Measurements from ENCODE around the gene PPP3CA. TPM values are rescaled to one million over a fixed set of nuclear protein-coding genes. Genes with fewer than 3 reads are reported as not detected.

Gene PPP3CA
- total and polyA plus RNA-seq, 2 experiments from 2014 or later = 27.0 to 45.2 TPM

DNA sequence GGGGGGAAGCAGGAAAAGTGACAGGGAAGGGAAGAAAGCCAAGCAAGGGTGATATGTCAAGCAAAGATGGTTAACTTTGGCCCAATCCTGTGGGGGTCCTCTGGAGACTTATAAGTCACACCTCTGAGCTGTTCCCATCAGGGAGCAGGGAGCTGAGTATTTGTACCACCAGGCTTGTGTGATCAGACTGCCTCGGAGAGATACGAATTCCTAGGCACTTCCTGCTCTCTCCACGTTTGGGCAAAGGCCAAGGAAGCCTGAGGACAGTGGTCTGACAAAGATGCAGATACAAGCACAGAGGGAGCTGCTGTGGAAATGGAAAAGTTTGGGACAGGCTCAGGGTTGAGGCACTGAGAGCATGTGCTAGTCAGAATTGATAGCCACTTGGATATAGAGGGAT is 10.4 kb upstream of the PPP3CA start (continued):
- TF ChIP-seq CREB1 (CRISPR knock-in tag; IDR thresholded peaks at IDR 0.05; ENCODE audit: low read depth) = no peak
- no peak for TF ChIP-seq ZNF331 (CRISPR knock-in tag; IDR thresholded peaks at IDR 0.05; ENCODE audit: low read depth)
- TF ChIP-seq, protein P1, sequence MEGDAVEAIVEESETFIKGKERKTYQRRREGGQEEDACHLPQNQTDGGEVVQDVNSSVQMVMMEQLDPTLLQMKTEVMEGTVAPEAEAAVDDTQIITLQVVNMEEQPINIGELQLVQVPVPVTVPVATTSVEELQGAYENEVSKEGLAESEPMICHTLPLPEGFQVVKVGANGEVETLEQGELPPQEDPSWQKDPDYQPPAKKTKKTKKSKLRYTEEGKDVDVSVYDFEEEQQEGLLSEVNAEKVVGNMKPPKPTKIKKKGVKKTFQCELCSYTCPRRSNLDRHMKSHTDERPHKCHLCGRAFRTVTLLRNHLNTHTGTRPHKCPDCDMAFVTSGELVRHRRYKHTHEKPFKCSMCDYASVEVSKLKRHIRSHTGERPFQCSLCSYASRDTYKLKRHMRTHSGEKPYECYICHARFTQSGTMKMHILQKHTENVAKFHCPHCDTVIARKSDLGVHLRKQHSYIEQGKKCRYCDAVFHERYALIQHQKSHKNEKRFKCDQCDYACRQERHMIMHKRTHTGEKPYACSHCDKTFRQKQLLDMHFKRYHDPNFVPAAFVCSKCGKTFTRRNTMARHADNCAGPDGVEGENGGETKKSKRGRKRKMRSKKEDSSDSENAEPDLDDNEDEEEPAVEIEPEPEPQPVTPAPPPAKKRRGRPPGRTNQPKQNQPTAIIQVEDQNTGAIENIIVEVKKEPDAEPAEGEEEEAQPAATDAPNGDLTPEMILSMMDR (conservative IDR thresholded peaks at IDR 0.05; ENCODE audit: low read depth in 2 of 2) = no peak

DNA sequence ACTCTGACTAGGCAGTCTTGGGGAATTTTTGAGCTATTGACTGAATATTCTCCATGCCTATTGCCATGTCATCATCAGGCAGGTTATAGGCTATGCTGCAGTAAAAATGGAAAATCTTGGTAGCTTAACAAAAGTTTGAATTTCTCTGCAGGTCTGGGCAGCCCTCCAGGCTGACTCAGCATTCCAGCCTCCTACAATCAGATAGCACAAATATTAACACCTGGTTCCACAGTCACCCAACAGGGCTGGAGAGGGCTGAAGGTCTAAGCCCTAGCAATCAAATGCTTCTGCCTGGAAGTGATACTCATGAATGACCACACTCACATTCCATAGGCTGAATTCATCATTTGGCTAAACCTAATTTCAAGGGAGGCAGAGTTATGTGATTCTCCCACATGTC is 9.6 kb upstream of the PPP3CA start:
- H3K36me3 Mint-ChIP-seq (ENCODE audit: low read depth) = no peaks in the 10 kb centered on the region
- Histone ChIP-seq H3K4me3 (no peak overlapping the region), H4K20me1 (replicated peaks; ENCODE audit: insufficient read depth) (no peaks in the 10 kb centered on the region), H3K79me2 (replicated peaks; ENCODE audit: insufficient read depth) (no peaks in the 10 kb centered on the region), H2AFZ (no peak overlapping the region), H3K4me2 (no peak overlapping the region), H3K9me2 (ENCODE audit: insufficient read depth) (no peaks in the 10 kb centered on the region), H3K36me3 (ENCODE audit: insufficient read depth) (no peaks in the 10 kb centered on the region), H3K4me1 (ENCODE audit: insufficient read depth) (no peaks in the 10 kb centered on the region), H3F3A (replicated peaks; ENCODE audit: low read depth) (no peaks in the 10 kb centered on the region), H3K27me3 (ENCODE audit: insufficient read depth) (no peaks in the 10 kb centered on the region), H3K27ac (ENCODE audit: low read depth) (no peak overlapping the region)
- no peak for ATAC-seq
- H3K4me3 Mint-ChIP-seq = no peak overlapping the region
- H3K27me3 Mint-ChIP-seq (ENCODE audit: insufficient read depth, low read depth, poor library complexity) = no peaks in the 10 kb centered on the region
- no peak overlapping the region for H3K27ac Mint-ChIP-seq
- DNase-seq (ENCODE audit: low spot score) = no peak
- peaks cover 7% of the 10 kb centered on the region; the same call in 2 of the 3 replicates for H3K4me1 Mint-ChIP-seq
- no peaks in the 10 kb centered on the region; the same call in 2 of the 3 replicates for H3K9me3 Mint-ChIP-seq
- TF ChIP-seq, protein P2, sequence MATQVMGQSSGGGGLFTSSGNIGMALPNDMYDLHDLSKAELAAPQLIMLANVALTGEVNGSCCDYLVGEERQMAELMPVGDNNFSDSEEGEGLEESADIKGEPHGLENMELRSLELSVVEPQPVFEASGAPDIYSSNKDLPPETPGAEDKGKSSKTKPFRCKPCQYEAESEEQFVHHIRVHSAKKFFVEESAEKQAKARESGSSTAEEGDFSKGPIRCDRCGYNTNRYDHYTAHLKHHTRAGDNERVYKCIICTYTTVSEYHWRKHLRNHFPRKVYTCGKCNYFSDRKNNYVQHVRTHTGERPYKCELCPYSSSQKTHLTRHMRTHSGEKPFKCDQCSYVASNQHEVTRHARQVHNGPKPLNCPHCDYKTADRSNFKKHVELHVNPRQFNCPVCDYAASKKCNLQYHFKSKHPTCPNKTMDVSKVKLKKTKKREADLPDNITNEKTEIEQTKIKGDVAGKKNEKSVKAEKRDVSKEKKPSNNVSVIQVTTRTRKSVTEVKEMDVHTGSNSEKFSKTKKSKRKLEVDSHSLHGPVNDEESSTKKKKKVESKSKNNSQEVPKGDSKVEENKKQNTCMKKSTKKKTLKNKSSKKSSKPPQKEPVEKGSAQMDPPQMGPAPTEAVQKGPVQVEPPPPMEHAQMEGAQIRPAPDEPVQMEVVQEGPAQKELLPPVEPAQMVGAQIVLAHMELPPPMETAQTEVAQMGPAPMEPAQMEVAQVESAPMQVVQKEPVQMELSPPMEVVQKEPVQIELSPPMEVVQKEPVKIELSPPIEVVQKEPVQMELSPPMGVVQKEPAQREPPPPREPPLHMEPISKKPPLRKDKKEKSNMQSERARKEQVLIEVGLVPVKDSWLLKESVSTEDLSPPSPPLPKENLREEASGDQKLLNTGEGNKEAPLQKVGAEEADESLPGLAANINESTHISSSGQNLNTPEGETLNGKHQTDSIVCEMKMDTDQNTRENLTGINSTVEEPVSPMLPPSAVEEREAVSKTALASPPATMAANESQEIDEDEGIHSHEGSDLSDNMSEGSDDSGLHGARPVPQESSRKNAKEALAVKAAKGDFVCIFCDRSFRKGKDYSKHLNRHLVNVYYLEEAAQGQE (IDR thresholded peaks at IDR 0.05; ENCODE audit: unreplicated experiment) = no peak
- TF ChIP-seq CREB1 (CRISPR knock-in tag; IDR thresholded peaks at IDR 0.05; ENCODE audit: low read depth) (no peak), EZH2 (IDR thresholded peaks at IDR 0.05; ENCODE audit: low read depth, unreplicated experiment) (no peak), JUNB (IDR thresholded peaks at IDR 0.05; ENCODE audit: unreplicated experiment) (no peak), EZH2phosphoT487 (IDR thresholded peaks at IDR 0.05; ENCODE audit: unreplicated experiment) (no peak), STAT1 (IDR thresholded peaks at IDR 0.05; ENCODE audit: unreplicated experiment) (no peak), ZNF331 (CRISPR knock-in tag; IDR thresholded peaks at IDR 0.05; ENCODE audit: low read depth) (no peak)
- TF ChIP-seq, protein P1 (conservative IDR thresholded peaks at IDR 0.05; ENCODE audit: low read depth in 2 of 2) = no peak
- TF ChIP-seq, protein P3, sequence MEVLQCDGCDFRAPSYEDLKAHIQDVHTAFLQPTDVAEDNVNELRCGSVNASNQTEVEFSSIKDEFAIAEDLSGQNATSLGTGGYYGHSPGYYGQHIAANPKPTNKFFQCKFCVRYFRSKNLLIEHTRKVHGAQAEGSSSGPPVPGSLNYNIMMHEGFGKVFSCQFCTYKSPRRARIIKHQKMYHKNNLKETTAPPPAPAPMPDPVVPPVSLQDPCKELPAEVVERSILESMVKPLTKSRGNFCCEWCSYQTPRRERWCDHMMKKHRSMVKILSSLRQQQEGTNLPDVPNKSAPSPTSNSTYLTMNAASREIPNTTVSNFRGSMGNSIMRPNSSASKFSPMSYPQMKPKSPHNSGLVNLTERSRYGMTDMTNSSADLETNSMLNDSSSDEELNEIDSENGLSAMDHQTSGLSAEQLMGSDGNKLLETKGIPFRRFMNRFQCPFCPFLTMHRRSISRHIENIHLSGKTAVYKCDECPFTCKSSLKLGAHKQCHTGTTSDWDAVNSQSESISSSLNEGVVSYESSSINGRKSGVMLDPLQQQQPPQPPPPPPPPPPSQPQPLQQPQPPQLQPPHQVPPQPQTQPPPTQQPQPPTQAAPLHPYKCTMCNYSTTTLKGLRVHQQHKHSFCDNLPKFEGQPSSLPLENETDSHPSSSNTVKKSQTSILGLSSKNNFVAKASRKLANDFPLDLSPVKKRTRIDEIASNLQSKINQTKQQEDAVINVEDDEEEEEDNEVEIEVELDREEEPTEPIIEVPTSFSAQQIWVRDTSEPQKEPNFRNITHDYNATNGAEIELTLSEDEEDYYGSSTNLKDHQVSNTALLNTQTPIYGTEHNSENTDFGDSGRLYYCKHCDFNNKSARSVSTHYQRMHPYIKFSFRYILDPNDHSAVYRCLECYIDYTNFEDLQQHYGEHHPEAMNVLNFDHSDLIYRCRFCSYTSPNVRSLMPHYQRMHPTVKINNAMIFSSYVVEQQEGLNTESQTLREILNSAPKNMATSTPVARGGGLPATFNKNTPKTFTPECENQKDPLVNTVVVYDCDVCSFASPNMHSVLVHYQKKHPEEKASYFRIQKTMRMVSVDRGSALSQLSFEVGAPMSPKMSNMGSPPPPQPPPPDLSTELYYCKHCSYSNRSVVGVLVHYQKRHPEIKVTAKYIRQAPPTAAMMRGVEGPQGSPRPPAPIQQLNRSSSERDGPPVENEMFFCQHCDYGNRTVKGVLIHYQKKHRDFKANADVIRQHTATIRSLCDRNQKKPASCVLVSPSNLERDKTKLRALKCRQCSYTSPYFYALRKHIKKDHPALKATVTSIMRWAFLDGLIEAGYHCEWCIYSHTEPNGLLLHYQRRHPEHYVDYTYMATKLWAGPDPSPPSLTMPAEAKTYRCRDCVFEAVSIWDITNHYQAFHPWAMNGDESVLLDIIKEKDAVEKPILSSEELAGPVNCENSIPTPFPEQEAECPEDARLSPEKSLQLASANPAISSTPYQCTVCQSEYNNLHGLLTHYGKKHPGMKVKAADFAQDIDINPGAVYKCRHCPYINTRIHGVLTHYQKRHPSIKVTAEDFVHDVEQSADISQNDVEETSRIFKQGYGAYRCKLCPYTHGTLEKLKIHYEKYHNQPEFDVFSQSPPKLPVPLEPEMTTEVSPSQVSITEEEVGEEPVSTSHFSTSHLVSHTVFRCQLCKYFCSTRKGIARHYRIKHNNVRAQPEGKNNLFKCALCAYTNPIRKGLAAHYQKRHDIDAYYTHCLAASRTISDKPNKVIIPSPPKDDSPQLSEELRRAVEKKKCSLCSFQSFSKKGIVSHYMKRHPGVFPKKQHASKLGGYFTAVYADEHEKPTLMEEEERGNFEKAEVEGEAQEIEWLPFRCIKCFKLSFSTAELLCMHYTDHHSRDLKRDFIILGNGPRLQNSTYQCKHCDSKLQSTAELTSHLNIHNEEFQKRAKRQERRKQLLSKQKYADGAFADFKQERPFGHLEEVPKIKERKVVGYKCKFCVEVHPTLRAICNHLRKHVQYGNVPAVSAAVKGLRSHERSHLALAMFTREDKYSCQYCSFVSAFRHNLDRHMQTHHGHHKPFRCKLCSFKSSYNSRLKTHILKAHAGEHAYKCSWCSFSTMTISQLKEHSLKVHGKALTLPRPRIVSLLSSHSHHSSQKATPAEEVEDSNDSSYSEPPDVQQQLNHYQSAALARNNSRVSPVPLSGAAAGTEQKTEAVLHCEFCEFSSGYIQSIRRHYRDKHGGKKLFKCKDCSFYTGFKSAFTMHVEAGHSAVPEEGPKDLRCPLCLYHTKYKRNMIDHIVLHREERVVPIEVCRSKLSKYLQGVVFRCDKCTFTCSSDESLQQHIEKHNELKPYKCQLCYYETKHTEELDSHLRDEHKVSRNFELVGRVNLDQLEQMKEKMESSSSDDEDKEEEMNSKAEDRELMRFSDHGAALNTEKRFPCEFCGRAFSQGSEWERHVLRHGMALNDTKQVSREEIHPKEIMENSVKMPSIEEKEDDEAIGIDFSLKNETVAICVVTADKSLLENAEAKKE (CRISPR knock-in tag; IDR thresholded peaks at IDR 0.05) = no peak
